Measurements from ENCODE around the gene MOCS3. TPM values are rescaled to one million over a fixed set of nuclear protein-coding genes. Genes with fewer than 3 reads are reported as not detected.

The MOCS3 gene
- total and polyA plus RNA-seq, 10 of the 15 experiments (the other 5 are each of a cell fraction or from before 2014, with no cell fraction given), result 0.87 to 5.9 (median 3.6) TPM

DNA sequence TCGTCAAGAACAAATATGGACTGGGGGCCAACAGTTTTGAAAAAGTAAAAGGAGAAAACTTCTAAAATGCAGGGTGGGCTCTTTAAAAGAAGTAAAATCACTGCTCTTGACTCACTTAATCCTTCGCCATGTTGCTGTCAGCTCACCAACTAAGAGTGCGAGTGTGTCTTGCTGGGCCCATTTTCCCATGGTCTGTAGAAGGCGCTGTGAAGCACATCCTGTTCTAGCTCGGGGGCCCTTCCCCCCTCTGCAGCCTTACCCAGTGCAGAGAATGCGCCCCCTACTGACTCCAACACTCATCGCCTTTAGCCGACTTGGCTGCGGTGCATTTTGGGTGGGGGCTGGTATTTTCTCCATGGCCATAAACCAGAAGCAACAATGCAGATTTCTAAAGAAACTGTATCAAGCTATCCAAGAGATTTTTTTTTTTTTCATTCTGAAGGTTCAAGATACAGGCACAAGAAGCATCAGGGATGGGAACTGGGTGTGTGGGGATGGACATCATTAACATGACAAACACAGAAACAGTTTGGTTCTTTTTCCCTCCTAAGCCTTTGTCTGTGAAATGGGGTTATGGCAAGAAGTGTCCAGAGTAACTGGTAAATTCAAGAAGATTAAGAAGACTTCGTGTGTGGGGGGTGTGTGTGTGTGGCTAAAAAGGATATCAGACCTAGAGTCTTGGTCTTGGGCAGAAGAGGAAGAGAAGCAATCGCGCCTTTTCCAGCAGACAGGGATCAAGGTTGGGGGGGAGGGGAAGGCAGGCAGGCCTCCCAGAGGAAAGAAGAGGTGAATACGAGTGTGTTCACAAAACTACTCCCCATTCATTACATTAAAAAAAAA, 29.1 kb upstream of the MOCS3 start (continued):
- TF ChIP-seq, protein P1, sequence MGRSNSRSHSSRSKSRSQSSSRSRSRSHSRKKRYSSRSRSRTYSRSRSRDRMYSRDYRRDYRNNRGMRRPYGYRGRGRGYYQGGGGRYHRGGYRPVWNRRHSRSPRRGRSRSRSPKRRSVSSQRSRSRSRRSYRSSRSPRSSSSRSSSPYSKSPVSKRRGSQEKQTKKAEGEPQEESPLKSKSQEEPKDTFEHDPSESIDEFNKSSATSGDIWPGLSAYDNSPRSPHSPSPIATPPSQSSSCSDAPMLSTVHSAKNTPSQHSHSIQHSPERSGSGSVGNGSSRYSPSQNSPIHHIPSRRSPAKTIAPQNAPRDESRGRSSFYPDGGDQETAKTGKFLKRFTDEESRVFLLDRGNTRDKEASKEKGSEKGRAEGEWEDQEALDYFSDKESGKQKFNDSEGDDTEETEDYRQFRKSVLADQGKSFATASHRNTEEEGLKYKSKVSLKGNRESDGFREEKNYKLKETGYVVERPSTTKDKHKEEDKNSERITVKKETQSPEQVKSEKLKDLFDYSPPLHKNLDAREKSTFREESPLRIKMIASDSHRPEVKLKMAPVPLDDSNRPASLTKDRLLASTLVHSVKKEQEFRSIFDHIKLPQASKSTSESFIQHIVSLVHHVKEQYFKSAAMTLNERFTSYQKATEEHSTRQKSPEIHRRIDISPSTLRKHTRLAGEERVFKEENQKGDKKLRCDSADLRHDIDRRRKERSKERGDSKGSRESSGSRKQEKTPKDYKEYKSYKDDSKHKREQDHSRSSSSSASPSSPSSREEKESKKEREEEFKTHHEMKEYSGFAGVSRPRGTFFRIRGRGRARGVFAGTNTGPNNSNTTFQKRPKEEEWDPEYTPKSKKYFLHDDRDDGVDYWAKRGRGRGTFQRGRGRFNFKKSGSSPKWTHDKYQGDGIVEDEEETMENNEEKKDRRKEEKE (IDR thresholded peaks at IDR 0.05), result no peak
- TF ChIP-seq, protein P2, sequence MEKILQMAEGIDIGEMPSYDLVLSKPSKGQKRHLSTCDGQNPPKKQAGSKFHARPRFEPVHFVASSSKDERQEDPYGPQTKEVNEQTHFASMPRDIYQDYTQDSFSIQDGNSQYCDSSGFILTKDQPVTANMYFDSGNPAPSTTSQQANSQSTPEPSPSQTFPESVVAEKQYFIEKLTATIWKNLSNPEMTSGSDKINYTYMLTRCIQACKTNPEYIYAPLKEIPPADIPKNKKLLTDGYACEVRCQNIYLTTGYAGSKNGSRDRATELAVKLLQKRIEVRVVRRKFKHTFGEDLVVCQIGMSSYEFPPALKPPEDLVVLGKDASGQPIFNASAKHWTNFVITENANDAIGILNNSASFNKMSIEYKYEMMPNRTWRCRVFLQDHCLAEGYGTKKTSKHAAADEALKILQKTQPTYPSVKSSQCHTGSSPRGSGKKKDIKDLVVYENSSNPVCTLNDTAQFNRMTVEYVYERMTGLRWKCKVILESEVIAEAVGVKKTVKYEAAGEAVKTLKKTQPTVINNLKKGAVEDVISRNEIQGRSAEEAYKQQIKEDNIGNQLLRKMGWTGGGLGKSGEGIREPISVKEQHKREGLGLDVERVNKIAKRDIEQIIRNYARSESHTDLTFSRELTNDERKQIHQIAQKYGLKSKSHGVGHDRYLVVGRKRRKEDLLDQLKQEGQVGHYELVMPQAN (conservative IDR thresholded peaks at IDR 0.05), result no peak
- TF ChIP-seq IKZF2 (IDR thresholded peaks at IDR 0.05), result peak in 1 of 2 experiments; percentile 75; a peak in 2 of 4 replicates
- no peak for TF ChIP-seq NR2C2 (IDR thresholded peaks at IDR 0.05; ENCODE audit: borderline replicate concordance, control insufficient read depth, insufficient read length, low read depth)
- TF ChIP-seq TCF7 (IDR thresholded peaks at IDR 0.05; ENCODE audit: borderline replicate concordance), result peak; percentile 57; the same call in 1 of the 2 replicates
- TF ChIP-seq FOS (IDR thresholded peaks at IDR 0.05; ENCODE audit: borderline replicate concordance, extremely low read depth, insufficient read length), result no peak
- TF ChIP-seq EZH2 (IDR thresholded peaks at IDR 0.05; ENCODE audit: borderline replicate concordance, control insufficient read depth, low read depth, low read length), result no peak
- TF ChIP-seq, protein P3, sequence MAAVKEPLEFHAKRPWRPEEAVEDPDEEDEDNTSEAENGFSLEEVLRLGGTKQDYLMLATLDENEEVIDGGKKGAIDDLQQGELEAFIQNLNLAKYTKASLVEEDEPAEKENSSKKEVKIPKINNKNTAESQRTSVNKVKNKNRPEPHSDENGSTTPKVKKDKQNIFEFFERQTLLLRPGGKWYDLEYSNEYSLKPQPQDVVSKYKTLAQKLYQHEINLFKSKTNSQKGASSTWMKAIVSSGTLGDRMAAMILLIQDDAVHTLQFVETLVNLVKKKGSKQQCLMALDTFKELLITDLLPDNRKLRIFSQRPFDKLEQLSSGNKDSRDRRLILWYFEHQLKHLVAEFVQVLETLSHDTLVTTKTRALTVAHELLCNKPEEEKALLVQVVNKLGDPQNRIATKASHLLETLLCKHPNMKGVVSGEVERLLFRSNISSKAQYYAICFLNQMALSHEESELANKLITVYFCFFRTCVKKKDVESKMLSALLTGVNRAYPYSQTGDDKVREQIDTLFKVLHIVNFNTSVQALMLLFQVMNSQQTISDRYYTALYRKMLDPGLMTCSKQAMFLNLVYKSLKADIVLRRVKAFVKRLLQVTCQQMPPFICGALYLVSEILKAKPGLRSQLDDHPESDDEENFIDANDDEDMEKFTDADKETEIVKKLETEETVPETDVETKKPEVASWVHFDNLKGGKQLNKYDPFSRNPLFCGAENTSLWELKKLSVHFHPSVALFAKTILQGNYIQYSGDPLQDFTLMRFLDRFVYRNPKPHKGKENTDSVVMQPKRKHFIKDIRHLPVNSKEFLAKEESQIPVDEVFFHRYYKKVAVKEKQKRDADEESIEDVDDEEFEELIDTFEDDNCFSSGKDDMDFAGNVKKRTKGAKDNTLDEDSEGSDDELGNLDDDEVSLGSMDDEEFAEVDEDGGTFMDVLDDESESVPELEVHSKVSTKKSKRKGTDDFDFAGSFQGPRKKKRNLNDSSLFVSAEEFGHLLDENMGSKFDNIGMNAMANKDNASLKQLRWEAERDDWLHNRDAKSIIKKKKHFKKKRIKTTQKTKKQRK (IDR thresholded peaks at IDR 0.05; ENCODE audit: low read depth, low read length), result no peak
